Left renal pelvis (tissue), 4 donors: ENCODE data around the gene ASIC2. TPM values are rescaled to one million over a fixed set of nuclear protein-coding genes. Genes with fewer than 3 reads are reported as not detected.

ENCODE experiments used
- DNase-seq, 4 donors: peaks; one replicate each; pipeline ENCODE4 v3.0.0-alpha.2; 2013; ENCODE audit warnings: low read depth in 4 of 4, low spot score in 3 of 4
- polyA plus RNA-seq, 4 donors: library from polyadenylated mRNA; unstranded; fragments of 120-200 nt; gene quantifications; one replicate each; pipeline ENCODE4 v1.2.1, GENCODE V29; 2013; ENCODE audit not compliant: insufficient read length in 4 of 4

ASIC2 gene
- polyA plus RNA-seq, 4 donors: 1.3 to 3.5 (median 2.9) TPM

GRCh38 chr17:33258296-33258695 lies 34.8 kb downstream of the ASIC2 start:
- no peak for DNase-seq

DNA sequence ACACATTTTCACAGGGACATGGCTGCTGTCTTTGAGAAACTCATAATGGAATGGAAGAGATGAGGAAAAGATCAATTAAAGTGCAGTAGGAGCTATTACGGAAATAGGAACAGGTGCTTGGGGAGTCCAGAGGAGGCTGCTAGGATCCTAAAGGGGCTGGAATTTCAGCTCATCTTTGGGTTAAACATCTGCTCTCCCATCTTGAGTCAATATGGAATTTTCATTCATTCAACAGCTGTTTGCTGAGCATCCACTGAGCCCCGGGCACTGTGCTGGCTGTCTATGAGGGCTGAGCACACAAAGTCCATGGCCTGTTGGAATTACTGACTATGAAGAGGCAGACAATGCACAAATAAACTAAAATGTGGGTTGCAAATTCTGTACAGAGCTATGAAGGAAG lies 47.9 kb downstream of the ASIC2 start:
- no peak for DNase-seq

DNA sequence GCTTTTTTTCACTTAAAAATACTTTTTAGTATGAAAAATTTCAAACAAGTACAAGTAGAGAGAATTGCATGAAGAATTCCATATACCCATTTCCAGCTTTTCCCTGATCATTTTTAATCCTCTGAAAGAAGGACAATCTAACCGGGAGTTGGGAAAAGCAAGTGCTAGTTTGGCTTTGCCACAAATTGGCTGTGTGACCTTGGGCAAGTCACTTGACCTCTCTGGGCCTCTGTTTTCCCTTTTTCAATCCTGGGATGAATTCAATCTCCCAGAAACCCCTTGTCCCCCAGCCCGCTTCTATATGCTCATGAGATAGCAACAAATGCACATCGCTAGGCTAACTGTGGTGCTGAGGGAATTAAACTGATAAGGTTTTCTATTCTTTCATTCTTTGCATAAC lies 49.4 kb downstream of the ASIC2 start:
- no peak for DNase-seq

DNA sequence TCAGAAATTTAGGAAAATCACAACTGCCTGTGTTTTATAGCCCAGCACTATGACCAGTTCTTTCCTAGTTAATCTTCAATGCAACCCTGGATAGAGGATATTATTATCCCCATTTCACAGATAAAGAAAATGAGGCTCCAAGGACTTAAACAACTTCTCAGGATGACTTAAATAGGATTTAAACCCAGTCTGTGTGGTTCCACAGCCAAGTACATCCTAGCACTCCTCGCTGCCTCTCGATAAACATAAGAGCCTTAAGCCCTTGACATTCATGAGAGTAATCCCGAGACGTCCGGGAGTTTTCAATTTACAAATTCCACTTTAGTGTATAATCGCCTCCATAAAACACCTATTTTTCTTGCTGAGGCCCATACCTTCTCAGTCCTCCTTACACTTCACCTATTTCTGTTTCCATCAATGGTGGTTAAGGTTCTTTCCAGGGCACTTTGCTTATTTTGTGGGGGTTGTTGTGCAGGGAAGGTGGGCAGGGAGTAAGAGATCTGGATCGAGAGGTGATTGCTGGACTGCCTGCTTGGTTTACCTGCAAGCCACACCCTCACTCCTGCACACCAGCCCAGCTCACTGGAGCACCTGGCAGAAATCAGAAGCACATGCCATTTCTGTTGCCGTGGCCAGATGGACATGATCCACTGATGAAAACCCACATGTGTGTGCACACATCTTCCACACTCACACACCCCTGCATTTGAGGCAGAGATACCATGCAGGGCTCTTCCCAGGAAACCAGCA lies 50.5 kb downstream of the ASIC2 start:
- DNase-seq: no peak

DNA sequence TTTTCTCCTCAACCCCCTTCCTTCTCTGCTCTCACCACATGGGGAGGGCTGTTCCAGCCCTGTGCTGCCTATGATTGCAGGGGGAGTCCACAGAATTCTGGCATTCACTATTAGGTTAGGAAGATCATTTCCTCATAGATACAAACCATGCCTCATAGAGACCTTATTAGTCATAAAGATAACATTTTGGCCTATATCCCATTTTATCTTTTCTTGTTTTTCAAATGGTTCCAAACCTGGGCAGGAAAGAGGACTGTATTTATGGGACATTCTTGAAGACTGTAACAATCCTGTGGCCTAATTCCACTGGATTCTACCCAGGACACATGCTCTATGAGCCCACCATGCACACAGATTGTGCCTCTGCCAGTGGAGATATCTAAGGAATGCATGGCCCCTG lies 51.7 kb downstream of the ASIC2 start:
- no peak for DNase-seq

GRCh38 chr17:33240362-33240761 lies 52.7 kb downstream of the ASIC2 start:
- DNase-seq: no peak

- DNase-seq: no peak
Observed at GRCh38 chr17:33239702-33240101, 53.4 kb downstream of the ASIC2 start.

- no peak for DNase-seq
Observed at GRCh38 chr17:33234930-33235685, 58.0 kb downstream of the ASIC2 start.

- DNase-seq: no peak
Observed at GRCh38 chr17:33234233-33234632, 58.9 kb downstream of the ASIC2 start.

- no peak for DNase-seq
Observed at GRCh38 chr17:33233811-33234177, 59.3 kb downstream of the ASIC2 start.

- DNase-seq: no peak
Observed at GRCh38 chr17:33229499-33229898, 63.6 kb downstream of the ASIC2 start.

GRCh38 chr17:33229028-33229427 lies 64.1 kb downstream of the ASIC2 start:
- DNase-seq: no peak

DNA sequence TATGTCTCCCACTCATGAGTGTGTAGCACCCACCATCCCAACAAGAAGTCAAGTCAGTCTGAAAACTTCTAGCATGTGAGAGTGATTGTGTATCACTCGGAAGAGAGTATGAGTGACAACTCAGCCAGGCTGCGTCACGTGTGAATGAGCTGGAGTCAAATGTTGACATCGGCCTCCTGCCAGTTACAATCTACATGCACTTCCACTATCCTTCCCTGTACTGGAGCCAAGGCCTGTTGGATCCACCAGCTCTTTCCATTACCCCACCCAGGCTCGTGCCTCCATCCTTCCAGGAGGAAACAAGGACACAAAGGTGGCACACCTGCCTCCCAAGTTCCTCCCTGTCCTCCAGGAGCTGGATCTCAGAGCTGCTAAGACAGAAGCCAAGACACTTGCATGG lies 64.5 kb downstream of the ASIC2 start:
- DNase-seq: no peak

- DNase-seq: no peak
Observed at GRCh38 chr17:33227911-33228310, 65.2 kb downstream of the ASIC2 start.

- DNase-seq: no peak
Observed at GRCh38 chr17:33225994-33226393, 67.1 kb downstream of the ASIC2 start.

GRCh38 chr17:33225509-33225908 lies 67.6 kb downstream of the ASIC2 start:
- DNase-seq: no peak

- no peak for DNase-seq
Observed at GRCh38 chr17:33220036-33220435, 73.1 kb downstream of the ASIC2 start.

DNA sequence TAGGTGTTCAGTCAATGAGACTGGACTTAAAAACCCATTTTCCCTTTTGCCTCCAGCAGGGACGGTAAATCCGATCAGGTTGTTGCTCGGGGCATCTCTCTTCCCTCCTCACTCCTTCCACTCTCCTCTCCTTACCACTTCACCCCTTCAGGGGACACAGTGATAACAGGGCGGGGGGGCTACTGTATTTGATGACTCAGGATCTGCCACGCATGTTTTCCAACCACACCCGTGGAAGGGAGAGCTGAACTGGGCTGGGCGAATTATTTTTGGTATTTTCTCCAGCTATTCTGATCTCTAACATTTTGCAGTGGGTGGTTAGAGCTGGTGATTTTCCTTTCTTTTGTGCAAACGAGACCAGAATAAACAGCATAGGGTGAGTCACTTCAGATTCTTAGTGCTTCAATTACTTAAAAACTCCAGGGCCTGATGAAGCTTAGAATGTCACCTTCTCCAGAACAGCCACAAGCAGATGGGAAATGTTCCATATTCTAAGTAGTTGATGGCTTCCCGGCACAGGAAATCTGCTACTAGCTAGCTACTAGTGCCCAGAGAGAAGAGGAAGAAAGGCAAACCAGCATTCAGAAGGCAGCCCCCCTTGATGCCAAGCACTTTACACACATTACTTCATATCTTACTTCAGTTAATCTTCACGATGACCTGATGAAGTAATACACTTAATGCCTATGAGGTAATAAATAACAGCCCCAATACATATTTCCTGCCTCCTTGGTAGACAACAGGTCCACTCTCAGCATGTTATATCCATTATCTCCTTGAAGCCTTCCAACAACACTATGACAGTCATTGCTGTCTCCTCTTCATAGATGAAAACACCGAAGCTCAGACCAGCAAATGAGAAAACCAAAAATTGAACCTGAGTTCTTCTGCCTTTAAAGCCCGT lies 74.1 kb downstream of the ASIC2 start:
- no peak for DNase-seq

GRCh38 chr17:33217891-33218290 lies 75.2 kb downstream of the ASIC2 start:
- DNase-seq: no peak

DNA sequence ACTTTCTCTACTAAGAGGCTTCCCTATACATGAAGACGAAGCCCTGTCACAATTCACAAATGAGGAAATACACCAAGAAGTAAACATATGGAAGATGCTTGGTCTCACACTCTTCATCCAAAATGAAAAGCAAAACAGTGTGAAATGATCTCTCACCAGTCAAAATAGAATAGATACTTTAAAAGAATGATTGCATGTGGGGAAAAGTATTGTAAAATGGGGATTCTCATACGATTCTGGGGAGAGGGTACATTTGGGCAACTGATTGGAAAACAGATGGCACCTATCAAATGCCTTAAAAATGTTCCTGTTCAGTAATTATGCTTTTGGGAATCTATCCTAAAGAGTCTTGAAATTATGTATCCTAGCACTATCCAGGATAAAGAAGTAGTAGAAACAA lies 78.1 kb downstream of the ASIC2 start:
- DNase-seq: no peak

- DNase-seq: no peak
Observed at GRCh38 chr17:33210285-33210684, 82.8 kb downstream of the ASIC2 start.
